ENCODE measurements around the gene SMCO2. TPM values are rescaled to one million over a fixed set of nuclear protein-coding genes. Genes with fewer than 3 reads are reported as not detected.

SMCO2 gene
- total RNA-seq, 1 donor from 2014 or later = not detected

Other genes starting within 250 kb of the SMCO2 start
- gene STK38L, start 202.4 kb upstream of the SMCO2 start, total RNA-seq = 36.2 TPM
- 3.7 TPM for gene BMAL2, start 113.9 kb upstream of the SMCO2 start, total RNA-seq
- 99.6 TPM for gene PPFIBP1, start 77.5 kb downstream of the SMCO2 start, total RNA-seq
- 0.79 TPM for gene REP15, start 249.7 kb downstream of the SMCO2 start, total RNA-seq

Measured in skin of body (tissue), 1 donor.